Measurements from ENCODE around the gene BTAF1.

The BTAF1 gene

DNA sequence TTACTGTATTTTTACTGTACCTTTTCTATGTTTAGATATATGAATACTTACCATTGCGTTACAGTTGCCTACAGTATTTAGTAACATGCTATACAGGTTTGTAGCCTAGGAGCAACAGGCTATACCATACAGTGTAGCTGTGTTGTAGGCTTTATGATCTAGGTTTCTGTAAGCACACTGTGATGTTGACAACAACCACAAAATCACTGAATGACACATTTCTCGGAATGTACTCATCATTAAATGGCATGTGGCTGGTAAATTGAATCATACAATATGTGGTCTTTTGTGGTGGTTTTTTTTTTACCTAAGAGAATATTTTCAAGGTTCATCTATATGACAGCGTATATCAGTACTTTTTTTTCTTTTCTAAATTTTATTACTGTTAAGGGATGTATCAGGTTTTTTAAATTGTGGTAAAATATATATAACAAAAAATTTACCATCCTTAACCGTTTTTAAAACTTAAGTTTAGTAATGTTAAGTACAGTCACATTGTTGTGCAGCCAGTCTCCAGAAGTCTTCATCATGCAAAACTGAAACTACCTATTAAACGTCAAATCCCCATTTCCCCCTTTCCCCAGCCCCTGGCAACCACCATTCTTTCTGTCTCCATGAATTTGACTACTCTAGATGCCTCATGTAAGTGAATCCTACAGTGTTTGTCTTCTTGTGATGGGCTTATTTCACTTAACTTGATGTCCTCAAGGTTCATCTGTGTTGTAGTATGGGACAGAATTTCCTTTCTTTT, 21.5 kb downstream of the BTAF1 start:
- H4K20me1 ChIP-seq (ENCODE audit: insufficient read depth, low read length): peaks cover 7% of the 10 kb centered on the region; the same call in 1 of the 2 replicates
- no peak overlapping the region for H3K4me3 ChIP-seq (ENCODE audit: low read depth in 1 of 2, low read length in 2 of 2)
- ATAC-seq (ENCODE audit: insufficient read depth, low read depth) (no peak), DNase-seq (no peak)
- H3K27me3 ChIP-seq (ENCODE audit: insufficient read depth, low read length, poor library complexity): no peaks in the 10 kb centered on the region
- no peaks in the 10 kb centered on the region for H3K4me1 ChIP-seq (ENCODE audit: insufficient read depth, low read length)
- H3K27ac ChIP-seq (ENCODE audit: low read length): no peak overlapping the region
- H3K9ac ChIP-seq (ENCODE audit: low read depth, low read length): no peak overlapping the region
- no peak overlapping the region for H2AFZ ChIP-seq (ENCODE audit: low read depth, low read length)
- TF ChIP-seq, protein P1, sequence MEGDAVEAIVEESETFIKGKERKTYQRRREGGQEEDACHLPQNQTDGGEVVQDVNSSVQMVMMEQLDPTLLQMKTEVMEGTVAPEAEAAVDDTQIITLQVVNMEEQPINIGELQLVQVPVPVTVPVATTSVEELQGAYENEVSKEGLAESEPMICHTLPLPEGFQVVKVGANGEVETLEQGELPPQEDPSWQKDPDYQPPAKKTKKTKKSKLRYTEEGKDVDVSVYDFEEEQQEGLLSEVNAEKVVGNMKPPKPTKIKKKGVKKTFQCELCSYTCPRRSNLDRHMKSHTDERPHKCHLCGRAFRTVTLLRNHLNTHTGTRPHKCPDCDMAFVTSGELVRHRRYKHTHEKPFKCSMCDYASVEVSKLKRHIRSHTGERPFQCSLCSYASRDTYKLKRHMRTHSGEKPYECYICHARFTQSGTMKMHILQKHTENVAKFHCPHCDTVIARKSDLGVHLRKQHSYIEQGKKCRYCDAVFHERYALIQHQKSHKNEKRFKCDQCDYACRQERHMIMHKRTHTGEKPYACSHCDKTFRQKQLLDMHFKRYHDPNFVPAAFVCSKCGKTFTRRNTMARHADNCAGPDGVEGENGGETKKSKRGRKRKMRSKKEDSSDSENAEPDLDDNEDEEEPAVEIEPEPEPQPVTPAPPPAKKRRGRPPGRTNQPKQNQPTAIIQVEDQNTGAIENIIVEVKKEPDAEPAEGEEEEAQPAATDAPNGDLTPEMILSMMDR (IDR thresholded peaks at IDR 0.05; ENCODE audit: borderline replicate concordance, extremely low read depth, low read length, poor library complexity, severe bottlenecking): no peak
- TF ChIP-seq EZH2 (IDR thresholded peaks at IDR 0.05; ENCODE audit: borderline replicate concordance, low read depth, low read length, severe bottlenecking): no peak
- peaks cover 62% of the 10 kb centered on the region for H3K79me2 ChIP-seq (ENCODE audit: insufficient read depth, low read length)
- no peak overlapping the region for H3K4me2 ChIP-seq (ENCODE audit: insufficient read depth, low read length)
- peaks cover 60% of the 10 kb centered on the region for H3K36me3 ChIP-seq (ENCODE audit: insufficient read depth, low read length)
- H3K9me3 ChIP-seq (ENCODE audit: insufficient read depth, low read length, severe bottlenecking): no peaks in the 10 kb centered on the region

DNA sequence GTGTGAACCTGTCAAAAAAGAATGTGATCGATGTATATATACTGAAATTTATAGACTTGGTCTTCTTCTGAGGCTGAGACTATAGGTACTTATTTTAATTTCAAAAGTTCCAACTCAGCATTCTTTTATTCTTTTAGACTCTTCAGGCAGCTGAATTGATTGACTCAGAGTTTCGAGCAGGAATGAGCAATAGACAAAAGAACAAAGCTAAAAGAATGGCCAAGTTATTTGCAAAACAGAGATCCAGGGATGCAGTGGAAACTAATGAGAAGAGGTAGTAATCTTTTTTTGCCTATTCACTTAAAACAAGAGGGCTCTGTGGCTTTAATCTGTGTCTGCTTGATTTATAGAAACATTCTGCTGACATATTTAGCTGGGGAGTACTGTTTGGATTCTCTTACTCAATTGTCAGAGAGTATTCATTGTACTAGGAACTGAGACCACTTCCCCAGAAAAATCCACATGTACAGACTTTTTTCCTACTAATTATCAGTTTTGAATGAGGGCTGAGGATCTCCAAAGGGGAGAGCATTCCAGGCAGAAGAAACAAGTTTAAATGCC, 30.1 kb downstream of the BTAF1 start:
- no peak for DNase-seq
- no peak for ATAC-seq (ENCODE audit: insufficient read depth, low read depth)
- H3K36me3 ChIP-seq (ENCODE audit: insufficient read depth, low read length): peaks cover 86% of the 10 kb centered on the region

DNA sequence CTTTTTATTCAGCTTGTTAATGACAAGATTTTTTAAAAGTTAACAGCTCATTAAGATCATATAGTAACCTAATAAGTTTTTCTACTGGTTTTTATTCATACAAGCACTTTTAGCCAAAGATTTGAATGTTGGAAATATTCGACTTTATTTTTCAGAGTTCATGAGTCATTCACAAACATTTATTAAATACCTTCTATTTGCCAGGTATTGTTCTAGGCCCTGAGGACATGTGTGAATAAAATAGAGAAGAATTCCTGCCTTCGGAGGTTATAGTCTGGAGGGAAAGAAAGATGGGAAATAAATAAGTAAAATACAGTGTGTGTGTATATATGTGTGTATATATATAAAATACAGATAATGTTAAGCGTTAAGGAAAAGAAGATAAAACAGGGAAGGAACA, 31.5 kb downstream of the BTAF1 start:
- no peaks in the 10 kb centered on the region for H3K4me1 ChIP-seq (ENCODE audit: insufficient read depth, low read length)
- H2AFZ ChIP-seq (ENCODE audit: low read depth, low read length): no peak overlapping the region
- H3K4me2 ChIP-seq (ENCODE audit: insufficient read depth, low read length): no peak overlapping the region
- no peaks in the 10 kb centered on the region for H3K27me3 ChIP-seq (ENCODE audit: insufficient read depth, low read length, poor library complexity)
- H3K79me2 ChIP-seq (ENCODE audit: insufficient read depth, low read length): peaks cover 2% of the 10 kb centered on the region; the same call in 1 of the 2 replicates
- no peaks in the 10 kb centered on the region; the same call in none of the 2 replicates for H4K20me1 ChIP-seq (ENCODE audit: insufficient read depth, low read length)
- no peaks in the 10 kb centered on the region for H3K9me3 ChIP-seq (ENCODE audit: insufficient read depth, low read length, severe bottlenecking)
- no peak overlapping the region for H3K9ac ChIP-seq (ENCODE audit: low read depth, low read length)
- H3K27ac ChIP-seq (ENCODE audit: low read length): no peak overlapping the region
- DNase-seq (no peak), ATAC-seq (ENCODE audit: insufficient read depth, low read depth) (no peak)
- H3K36me3 ChIP-seq (ENCODE audit: insufficient read depth, low read length): peaks cover 89% of the 10 kb centered on the region
- TF ChIP-seq, protein P1 (IDR thresholded peaks at IDR 0.05; ENCODE audit: borderline replicate concordance, extremely low read depth, low read length, poor library complexity, severe bottlenecking): no peak
- no peak for TF ChIP-seq EZH2 (IDR thresholded peaks at IDR 0.05; ENCODE audit: borderline replicate concordance, low read depth, low read length, severe bottlenecking)
- H3K4me3 ChIP-seq (ENCODE audit: low read depth in 1 of 2, low read length in 2 of 2): no peak overlapping the region

More for the DNA sequence above, 30.1 kb downstream of the BTAF1 start:
- H2AFZ ChIP-seq (ENCODE audit: low read depth, low read length): no peak overlapping the region
- no peaks in the 10 kb centered on the region for H3K4me1 ChIP-seq (ENCODE audit: insufficient read depth, low read length)
- H3K4me3 ChIP-seq (ENCODE audit: low read depth in 1 of 2, low read length in 2 of 2): no peak overlapping the region
- no peak overlapping the region for H3K4me2 ChIP-seq (ENCODE audit: insufficient read depth, low read length)
- TF ChIP-seq, protein P1 (IDR thresholded peaks at IDR 0.05; ENCODE audit: borderline replicate concordance, extremely low read depth, low read length, poor library complexity, severe bottlenecking): no peak
- H3K27me3 ChIP-seq (ENCODE audit: insufficient read depth, low read length, poor library complexity): no peaks in the 10 kb centered on the region
- H4K20me1 ChIP-seq (ENCODE audit: insufficient read depth, low read length): no peaks in the 10 kb centered on the region; the same call in none of the 2 replicates
- no peak overlapping the region for H3K27ac ChIP-seq (ENCODE audit: low read length)
- peaks cover 15% of the 10 kb centered on the region; the same call in 1 of the 2 replicates for H3K79me2 ChIP-seq (ENCODE audit: insufficient read depth, low read length)
- no peak overlapping the region for H3K9ac ChIP-seq (ENCODE audit: low read depth, low read length)
- no peaks in the 10 kb centered on the region for H3K9me3 ChIP-seq (ENCODE audit: insufficient read depth, low read length, severe bottlenecking)
